Adipocyte (in vitro differentiated cells): ENCODE results near the gene NUMBL.
A peak's percentile ranks its signal among the peaks of the same experiment; 100 is the strongest.

Experiments
- DNase-seq: peaks from one replicate; pipeline ENCODE4 v3.0.0-alpha.2; 2015; ENCODE audit warnings: low read depth
- H3K27me3 ChIP-seq: replicated peaks from 2 replicates; pipeline ENCODE4 v1.7.0; 2013; ENCODE audit warnings: mild to moderate bottlenecking, low read length, moderate library complexity; ENCODE audit not compliant: control insufficient read depth, insufficient read depth
- H3K36me3 ChIP-seq: 2 replicates; pipeline ENCODE4 v1.7.0; 2013; ENCODE audit warnings: low read length, mild to moderate bottlenecking, moderate library complexity; ENCODE audit not compliant: control insufficient read depth, insufficient read depth, severe bottlenecking
- H3K4me1 ChIP-seq: 2 replicates; pipeline ENCODE4 v1.7.0; 2013; ENCODE audit warnings: mild to moderate bottlenecking, low read length, moderate library complexity; ENCODE audit not compliant: control insufficient read depth, insufficient read depth
- H3K4me3 ChIP-seq: 2 replicates; pipeline ENCODE4 v1.7.0; 2013; ENCODE audit warnings: mild to moderate bottlenecking, low read length, moderate library complexity
- H3K9ac ChIP-seq: 2 replicates; pipeline ENCODE4 v1.7.0; 2013; ENCODE audit warnings: mild to moderate bottlenecking, low read length, moderate library complexity
- H3K9me3 ChIP-seq: 2 replicates; pipeline ENCODE4 v1.7.0; 2013; ENCODE audit warnings: mild to moderate bottlenecking, low read length, moderate library complexity; ENCODE audit not compliant: control insufficient read depth

The NUMBL gene

DNA sequence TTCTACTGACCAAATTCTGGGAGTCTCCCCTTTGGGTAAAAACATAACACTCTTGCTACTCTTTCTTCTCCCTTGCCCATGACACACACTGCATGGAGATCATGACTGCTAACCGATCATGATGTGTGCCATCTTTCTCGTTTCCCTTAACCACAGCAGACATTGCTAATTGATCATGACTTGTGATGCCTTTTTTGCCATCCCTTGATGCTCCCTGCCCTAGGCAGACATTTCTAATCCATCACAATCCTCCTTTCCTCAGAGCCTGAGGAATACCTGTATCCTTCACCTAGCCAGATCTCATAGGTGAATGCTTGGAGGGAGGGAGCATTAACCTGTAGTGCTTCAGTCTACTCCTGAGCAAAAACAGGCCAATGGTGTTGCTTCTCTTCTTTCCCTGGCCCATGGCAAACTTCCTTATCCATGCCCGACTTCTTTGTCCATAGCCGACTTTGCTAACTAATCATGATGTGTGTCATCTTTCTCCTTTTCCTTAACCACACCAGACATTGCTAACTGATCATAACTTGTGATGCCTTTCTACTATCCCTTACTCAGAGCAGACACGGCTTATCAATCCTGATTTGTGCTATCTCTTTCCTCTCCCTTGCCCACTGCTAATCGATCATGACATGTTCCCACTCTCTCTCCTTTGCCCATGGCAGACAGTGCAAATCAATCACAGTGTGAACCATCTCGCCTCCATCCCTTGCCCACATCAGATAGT, 17.7 kb downstream of the NUMBL start:
- Histone ChIP-seq H3K9ac (no peak overlapping the region), H3K36me3 (peaks cover 99% of the 10 kb centered on the region), H3K4me3 (no peak overlapping the region), H3K27me3 (no peaks in the 10 kb centered on the region), H3K4me1 (no peaks in the 10 kb centered on the region), H3K9me3 (no peaks in the 10 kb centered on the region)
- DNase-seq, result no peak

DNA sequence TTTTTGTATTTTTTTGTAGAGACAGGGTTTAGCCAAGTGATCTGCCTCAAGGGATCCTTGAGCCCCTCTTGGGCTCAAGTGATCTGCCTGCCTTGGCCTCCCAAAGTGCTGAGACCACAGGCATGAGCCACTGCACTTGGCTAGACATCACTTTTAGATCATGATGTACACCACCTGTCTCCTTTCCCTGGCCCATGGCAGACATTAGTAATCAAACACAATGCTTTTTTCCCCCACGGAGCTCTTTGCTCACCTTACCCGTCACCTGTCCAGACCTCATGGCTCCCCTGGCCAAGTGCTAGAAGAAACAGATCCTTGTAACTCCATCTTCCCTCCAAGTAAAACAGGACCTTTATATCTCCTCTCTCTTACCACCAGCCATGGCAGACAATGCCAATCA, 18.4 kb downstream of the NUMBL start:
- Histone ChIP-seq H3K36me3 (peaks cover 99% of the 10 kb centered on the region), H3K4me3 (no peak overlapping the region), H3K9ac (no peak overlapping the region), H3K4me1 (no peaks in the 10 kb centered on the region), H3K9me3 (no peaks in the 10 kb centered on the region), H3K27me3 (no peaks in the 10 kb centered on the region)
- DNase-seq, result no peak

DNA sequence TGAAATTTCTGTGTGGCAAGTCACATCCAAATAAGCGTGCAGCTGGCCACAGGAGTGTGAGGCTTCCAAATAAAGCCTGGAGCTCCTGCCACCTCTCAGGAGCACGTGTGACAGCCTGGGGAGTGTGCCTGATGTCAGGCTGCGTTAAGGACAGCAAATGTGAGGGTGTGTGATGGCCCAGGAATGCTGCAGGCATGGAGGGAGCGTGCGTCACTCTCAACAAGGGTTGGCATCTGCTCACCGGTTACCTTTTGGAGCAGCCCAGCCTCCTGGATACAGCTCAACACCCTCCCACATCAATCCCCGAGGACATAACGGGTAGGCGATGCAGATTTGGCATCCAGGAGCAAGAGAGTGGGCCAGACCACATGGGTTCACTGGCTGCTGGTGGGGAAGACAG, 19.0 kb downstream of the NUMBL start:
- H3K4me3 ChIP-seq, result no peak overlapping the region
- no peaks in the 10 kb centered on the region for H3K4me1 ChIP-seq
- no peaks in the 10 kb centered on the region for H3K27me3 ChIP-seq
- no peak overlapping the region for H3K9ac ChIP-seq
- DNase-seq, result no peak
- H3K36me3 ChIP-seq, result peaks cover 97% of the 10 kb centered on the region
- no peaks in the 10 kb centered on the region for H3K9me3 ChIP-seq

DNA sequence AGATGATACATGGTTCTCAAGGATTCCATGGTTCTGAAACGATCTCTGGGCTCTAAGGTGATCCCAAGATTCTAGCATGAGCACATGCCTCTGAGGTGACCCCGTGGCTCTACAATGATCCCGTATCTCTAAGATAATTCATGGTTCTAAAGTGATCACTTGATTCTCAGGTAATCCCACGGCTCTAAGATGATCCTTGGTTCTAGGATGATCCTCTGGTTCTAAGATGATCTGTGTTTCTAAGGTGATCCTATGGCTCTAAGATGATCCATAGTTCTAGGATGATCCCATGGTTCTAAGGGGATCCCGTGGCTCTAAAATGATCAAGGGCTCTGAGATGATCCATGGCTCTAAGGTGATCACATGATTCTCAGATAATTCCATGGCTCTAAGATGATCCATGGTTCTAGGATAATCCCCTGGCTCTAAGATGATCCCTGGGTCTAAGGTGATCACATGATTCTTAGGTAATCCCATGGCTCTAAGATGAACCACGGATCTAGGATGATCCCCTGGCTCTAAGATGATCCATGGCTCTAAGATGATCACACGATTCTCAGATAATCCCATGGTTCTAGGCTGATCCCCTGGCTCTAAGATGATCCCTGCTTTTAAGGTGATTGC, 21.3 kb downstream of the NUMBL start:
- no peak for DNase-seq
- H3K27me3 ChIP-seq, result no peaks in the 10 kb centered on the region
- peaks cover 75% of the 10 kb centered on the region for H3K36me3 ChIP-seq
- H3K4me3 ChIP-seq, result no peak overlapping the region
- no peaks in the 10 kb centered on the region for H3K4me1 ChIP-seq
- H3K9ac ChIP-seq, result no peak overlapping the region
- no peaks in the 10 kb centered on the region for H3K9me3 ChIP-seq

DNA sequence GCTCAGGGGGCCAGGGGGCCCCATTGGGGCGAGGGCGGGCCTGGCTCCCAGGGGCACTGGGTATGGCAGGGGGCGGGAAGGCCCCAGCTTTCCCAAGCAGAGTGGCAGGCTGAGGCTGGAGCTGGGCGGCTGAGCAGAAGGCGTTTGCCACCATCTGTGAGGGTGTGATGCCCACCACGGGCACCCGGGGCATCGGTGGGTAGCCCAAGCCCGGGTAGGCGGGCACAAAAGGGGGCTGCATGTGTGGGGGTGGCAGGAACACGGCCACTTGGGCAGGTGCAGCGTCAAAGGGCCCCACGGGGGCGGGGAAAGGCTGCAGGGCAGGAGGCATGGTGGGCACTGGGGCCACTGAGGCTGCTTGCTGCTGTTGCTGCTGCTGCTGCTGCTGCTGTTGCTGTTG, 22.8 kb downstream of the NUMBL start:
- H3K36me3 ChIP-seq, result peaks cover 60% of the 10 kb centered on the region
- H3K27me3 ChIP-seq, result no peaks in the 10 kb centered on the region
- no peaks in the 10 kb centered on the region for H3K9me3 ChIP-seq
- H3K4me3 ChIP-seq, result no peak overlapping the region
- peaks cover 8% of the 10 kb centered on the region for H3K4me1 ChIP-seq
- no peak overlapping the region for H3K9ac ChIP-seq
- no peak for DNase-seq

DNA sequence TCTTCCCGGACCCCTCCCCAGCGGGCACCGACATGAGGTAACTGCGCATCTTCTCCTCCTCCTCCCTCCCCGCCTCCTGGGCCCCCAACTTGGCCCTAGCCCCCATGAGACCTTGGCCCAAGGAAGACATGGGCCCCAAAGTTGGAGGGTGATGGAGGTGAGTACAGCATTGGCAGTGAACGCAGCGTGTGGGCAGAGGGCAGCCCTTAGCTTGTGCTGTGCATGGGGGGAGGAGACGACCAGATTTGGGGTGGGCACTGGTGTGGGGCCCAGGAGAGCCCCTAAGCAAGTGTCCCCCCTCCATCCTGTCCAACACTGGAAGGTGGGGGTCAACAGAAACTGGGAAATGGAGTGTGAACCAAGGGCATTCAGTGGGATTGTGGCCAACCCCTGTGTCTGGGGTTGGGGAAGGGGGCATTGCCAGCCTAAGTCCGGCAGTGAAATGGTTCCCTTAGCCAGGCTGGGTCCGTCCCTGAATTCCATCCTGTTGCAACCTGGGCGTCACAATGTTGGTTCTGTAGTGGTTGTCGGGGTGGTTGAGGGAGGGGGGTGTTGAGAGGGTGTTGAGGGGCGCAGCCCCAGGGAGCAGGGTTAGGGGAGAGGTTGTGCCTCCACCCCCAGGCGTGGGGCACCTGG, 23.5 kb downstream of the NUMBL start:
- H3K4me1 ChIP-seq, result peaks cover 11% of the 10 kb centered on the region
- no peaks in the 10 kb centered on the region for H3K27me3 ChIP-seq
- H3K4me3 ChIP-seq, result no peak overlapping the region
- H3K9ac ChIP-seq, result no peak overlapping the region
- H3K9me3 ChIP-seq, result no peaks in the 10 kb centered on the region
- peaks cover 53% of the 10 kb centered on the region for H3K36me3 ChIP-seq
- DNase-seq, result no peak

DNA sequence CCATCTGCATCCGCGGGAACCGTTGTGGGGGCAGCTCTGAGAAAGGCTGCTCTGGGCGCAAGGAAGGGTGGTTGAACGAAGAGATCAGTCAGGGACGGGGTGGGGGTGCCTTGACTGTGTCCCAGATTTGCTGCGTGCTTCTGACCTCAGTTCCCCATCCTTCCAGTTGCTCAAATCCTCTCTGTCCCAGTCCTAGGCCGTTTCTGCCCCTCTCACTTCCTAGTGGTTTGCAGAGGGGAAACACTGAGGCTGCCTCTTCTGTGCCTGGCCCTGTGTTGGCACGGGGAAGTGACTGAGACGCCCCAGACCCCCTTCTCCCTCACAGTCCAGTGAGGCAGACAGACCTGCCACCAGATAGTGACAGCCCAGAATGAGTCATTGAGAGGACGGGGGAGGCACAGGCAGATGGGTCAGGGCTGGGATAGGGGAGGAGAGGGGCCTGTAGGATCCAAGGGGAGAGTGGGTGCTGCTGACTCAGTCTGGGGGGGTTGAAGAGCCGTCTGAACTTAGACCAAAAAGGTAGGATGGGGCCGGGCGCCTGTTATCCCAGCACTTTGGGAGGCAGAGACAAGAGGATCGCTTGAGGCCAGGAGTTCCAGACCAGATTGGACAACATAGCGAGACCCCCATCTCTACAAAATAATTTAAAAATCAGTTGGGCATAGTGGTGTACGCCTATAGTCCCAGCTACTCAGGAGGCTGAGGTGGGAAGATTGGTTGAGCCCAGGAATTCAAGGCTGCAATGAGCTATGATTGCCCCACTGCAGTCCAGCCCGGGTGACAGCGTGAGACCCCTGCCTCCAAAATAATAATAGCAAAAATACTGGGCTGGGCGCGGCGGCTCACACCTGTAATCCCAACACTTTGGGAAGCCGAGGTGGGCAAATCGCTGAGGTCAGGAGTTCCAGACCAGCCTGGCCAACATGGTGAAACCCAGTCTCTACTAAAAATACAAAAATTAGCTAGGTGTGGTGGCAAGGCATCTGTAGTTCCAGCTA, 26.5 kb downstream of the NUMBL start:
- DNase-seq, result peak; percentile 52
- Histone ChIP-seq H3K9me3 (no peaks in the 10 kb centered on the region), H3K27me3 (no peaks in the 10 kb centered on the region), H3K9ac (peak overlapping the region; percentile 55), H3K4me3 (peak overlapping the region; percentile 83), H3K36me3 (peaks cover 24% of the 10 kb centered on the region), H3K4me1 (peaks cover 20% of the 10 kb centered on the region)

DNA sequence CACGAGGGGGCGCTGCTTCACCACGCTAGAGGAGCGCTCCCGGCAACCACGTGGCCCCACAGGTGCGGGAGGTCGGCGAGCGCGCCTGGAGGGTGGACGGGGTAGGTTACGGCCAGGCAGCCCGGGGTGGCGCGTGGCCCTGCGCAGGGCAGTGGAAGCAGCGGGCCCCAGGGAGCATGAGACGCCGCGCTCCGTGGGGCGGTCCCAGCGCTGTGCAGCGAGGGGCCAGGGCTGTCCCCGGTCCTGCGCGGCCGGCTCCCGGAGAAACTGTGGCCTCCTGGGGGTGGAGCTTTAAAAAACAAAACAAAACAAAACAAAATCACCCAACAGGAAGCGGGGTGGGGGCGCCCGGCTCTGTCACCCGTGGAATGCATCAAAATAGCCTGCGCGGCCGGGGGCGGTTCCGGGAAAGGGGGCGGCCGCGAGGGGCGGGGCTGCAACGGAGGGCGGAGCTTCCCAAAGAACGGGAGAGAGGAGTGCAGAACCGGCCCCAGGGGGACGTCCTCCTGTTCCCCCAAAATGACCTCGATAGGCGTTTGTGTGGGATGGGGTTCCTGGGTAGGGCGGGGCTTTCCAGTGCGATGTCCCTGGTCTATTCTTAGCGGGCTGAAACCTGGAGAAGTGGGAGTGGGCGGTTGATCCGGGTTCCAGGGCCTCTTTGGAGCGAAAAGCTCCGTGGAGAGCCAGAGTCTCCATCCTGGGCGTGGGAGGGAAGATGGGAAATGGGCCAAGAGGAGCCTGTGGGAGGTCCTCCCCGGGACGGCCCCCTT, 27.3 kb downstream of the NUMBL start:
- Histone ChIP-seq H3K9ac (peak overlapping the region; percentile 55), H3K4me1 (peaks cover 20% of the 10 kb centered on the region), H3K27me3 (no peaks in the 10 kb centered on the region), H3K4me3 (peak overlapping the region; percentile 83), H3K36me3 (peaks cover 15% of the 10 kb centered on the region), H3K9me3 (no peaks in the 10 kb centered on the region)
- DNase-seq, result peak; percentile 95

DNA sequence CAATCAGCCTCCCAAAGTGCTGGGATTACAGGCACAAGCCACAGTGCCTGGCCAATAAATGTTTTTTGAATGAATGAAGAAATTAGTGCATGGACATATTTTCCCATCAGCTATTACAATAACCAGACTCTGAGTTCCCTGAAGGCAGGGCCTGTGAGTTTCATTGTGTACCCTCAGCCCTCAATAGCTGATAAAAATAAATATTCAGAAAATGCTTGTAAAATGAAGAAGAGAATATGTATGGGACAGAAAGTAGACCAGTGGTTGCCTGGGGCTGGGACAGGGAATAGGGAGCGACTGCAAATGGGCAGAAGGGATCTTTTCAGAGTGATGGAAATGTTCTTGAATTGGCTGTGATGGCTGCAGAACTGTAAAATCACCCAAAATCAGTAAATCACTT, 28.8 kb downstream of the NUMBL start:
- no peak for DNase-seq
- H3K4me1 ChIP-seq, result peaks cover 20% of the 10 kb centered on the region
- no peaks in the 10 kb centered on the region for H3K9me3 ChIP-seq
- H3K36me3 ChIP-seq, result peaks cover under 1% of the 10 kb centered on the region
- no peak overlapping the region for H3K4me3 ChIP-seq
- H3K9ac ChIP-seq, result no peak overlapping the region
- no peaks in the 10 kb centered on the region for H3K27me3 ChIP-seq

DNA sequence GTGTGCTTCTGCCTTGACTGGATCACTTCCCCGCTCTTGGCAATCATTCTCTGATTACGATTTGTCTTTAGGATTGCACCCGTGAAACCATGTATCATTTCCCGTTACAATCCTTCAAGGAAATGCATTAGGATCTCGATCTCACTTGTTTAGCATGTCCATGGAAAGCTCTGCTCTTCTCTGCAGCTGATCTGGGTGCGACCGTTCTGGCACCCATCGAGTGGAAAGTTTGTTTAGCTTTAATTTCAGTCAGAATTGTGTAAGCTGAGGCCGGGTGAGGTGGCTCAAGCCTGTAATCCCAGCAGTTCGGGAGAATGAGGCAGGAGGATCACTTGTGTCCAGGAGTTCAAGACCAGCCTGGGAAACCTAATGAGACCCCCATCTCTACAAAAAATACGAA, 30.9 kb downstream of the NUMBL start:
- peaks cover 20% of the 10 kb centered on the region for H3K4me1 ChIP-seq
- no peak overlapping the region for H3K4me3 ChIP-seq
- DNase-seq, result no peak
- H3K9me3 ChIP-seq, result no peaks in the 10 kb centered on the region
- no peaks in the 10 kb centered on the region for H3K27me3 ChIP-seq
- H3K36me3 ChIP-seq, result no peaks in the 10 kb centered on the region
- peak overlapping the region; percentile 21 for H3K9ac ChIP-seq
